ENCODE results near the gene RPL13. TPM values are rescaled to one million over a fixed set of nuclear protein-coding genes. Genes with fewer than 3 reads are reported as not detected.
"Not testable (repeated sequence)": the region's sequence is repeated elsewhere in the genome, so short reads cannot be mapped to it uniquely, and the experiment has no call there.

Gene RPL13
- total RNA-seq, 2 experiments from 2014 or later = 2,153 to 2,209 TPM

- H3K36me3 Mint-ChIP-seq; DNase-seq; H3K9me3 Mint-ChIP-seq (ENCODE audit: low read depth); ATAC-seq; H3K4me1 Mint-ChIP-seq; H3K4me3 Mint-ChIP-seq; CTCF ChIA-PET; H3K27ac Mint-ChIP-seq: not testable (repeated sequence)
- peaks cover 19% of the 10 kb centered on the region for H3K27me3 Mint-ChIP-seq
These were observed 10.6 kb downstream of the RPL13 start for GRCh38 chr16:89570983-89571598.

GRCh38 chr16:89571636-89572035, 11.2 kb downstream of the RPL13 start:
- Mint-ChIP-seq H3K4me3 (no peak overlapping the region), H3K36me3 (no peaks in the 10 kb centered on the region), H3K27ac (no peak overlapping the region), H3K27me3 (peaks cover 19% of the 10 kb centered on the region), H3K9me3 (ENCODE audit: low read depth) (no peaks in the 10 kb centered on the region), H3K4me1 (no peaks in the 10 kb centered on the region)
- ATAC-seq = no peak
- no peak for DNase-seq
- CTCF ChIA-PET = no interaction called here

DNA sequence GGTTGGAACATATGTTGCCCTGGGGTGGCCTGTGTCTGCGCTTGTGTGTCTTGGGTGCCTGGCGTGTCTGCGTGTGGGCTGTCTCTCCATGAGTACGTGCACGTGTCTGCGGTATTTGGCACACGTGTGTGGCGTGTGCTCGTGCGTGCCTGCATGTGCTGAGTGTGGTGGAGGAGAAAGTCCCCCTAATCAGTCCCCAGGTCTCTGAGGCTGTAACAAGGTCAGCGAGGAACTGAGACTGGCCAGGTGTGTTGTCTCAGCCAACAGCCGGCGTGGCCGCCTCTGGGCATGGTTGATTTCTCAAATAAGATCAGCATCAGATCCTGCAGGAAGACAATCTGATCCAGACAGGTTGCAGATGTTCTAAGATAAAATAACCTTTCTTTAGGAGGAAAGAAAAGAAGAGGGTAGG, 11.6 kb downstream of the RPL13 start:
- CTCF ChIA-PET = no interaction called here
- H3K27ac Mint-ChIP-seq = no peak overlapping the region
- no peak for ATAC-seq

DNA sequence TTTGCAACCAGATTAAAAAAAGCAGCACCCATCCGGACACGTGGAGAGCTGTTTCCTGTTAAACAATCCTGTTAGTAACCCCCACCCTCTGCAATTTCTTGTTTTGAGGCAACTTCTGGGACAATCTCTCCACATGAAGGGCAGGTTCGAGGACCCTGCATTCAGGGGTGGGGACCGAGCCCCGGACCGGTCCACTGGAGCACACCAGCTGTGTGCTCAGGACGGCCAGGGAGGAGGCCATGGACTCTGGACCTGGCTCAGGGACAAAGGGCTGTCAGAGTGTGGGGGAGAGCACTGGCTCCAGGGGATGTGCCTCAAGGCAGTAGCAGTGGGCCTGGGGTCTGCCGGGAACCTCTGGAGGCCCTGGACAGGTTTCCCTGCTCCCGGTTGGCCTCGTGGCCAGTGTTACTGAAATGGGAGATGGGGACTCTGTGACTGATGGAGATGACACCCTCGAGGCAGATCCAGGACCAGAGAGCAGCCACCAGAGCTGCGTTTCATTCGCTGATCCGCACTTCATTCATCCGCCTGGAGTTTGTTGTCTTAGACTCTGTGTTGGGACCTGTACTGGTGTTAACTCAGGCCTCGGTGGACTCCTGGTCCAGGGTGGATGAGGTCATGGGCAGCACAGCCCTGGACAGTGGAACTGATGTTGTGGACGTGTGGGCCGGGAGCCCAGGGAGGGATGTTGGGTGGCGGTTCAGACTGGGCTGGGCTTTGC, 12.2 kb downstream of the RPL13 start:
- Mint-ChIP-seq H3K27ac (no peak overlapping the region), H3K27me3 (peaks cover 27% of the 10 kb centered on the region), H3K36me3 (no peaks in the 10 kb centered on the region), H3K4me1 (no peaks in the 10 kb centered on the region), H3K4me3 (no peak overlapping the region), H3K9me3 (ENCODE audit: low read depth) (no peaks in the 10 kb centered on the region)
- CTCF ChIA-PET = no interaction called here
- DNase-seq (no peak), ATAC-seq (no peak)

More for the DNA sequence above, 11.6 kb downstream of the RPL13 start:
- H3K4me1 Mint-ChIP-seq = no peaks in the 10 kb centered on the region
- DNase-seq = no peak
- H3K27me3 Mint-ChIP-seq = peaks cover 21% of the 10 kb centered on the region
- H3K4me3 Mint-ChIP-seq = no peak overlapping the region
- H3K9me3 Mint-ChIP-seq (ENCODE audit: low read depth) = no peaks in the 10 kb centered on the region
- no peaks in the 10 kb centered on the region for H3K36me3 Mint-ChIP-seq

GRCh38 chr16:89573826-89574680, 13.6 kb downstream of the RPL13 start:
- no peak for ATAC-seq
- H3K4me3 Mint-ChIP-seq = no peak overlapping the region

GRCh38 chr16:89574681-89575246, 14.3 kb downstream of the RPL13 start:
- H3K27ac Mint-ChIP-seq = no peak overlapping the region
- H3K4me3 Mint-ChIP-seq = no peak overlapping the region
- ATAC-seq = peak; percentile 79

More at GRCh38 chr16:89573826-89574680, 13.6 kb downstream of the RPL13 start:
- H3K27ac Mint-ChIP-seq = no peak overlapping the region
- DNase-seq = no peak
- H3K27me3 Mint-ChIP-seq = peaks cover 31% of the 10 kb centered on the region
- CTCF ChIA-PET = no interaction called here
- H3K36me3 Mint-ChIP-seq = no peaks in the 10 kb centered on the region
- no peaks in the 10 kb centered on the region for H3K4me1 Mint-ChIP-seq
- H3K9me3 Mint-ChIP-seq (ENCODE audit: low read depth) = no peaks in the 10 kb centered on the region

GRCh38 chr16:89575247-89576152, 15.0 kb downstream of the RPL13 start, which contains the start of gene CPNE7:
TSS of gene CPNE7 (plus strand) at chr16:89575758. CDS start at chr16:89575898, 140 bp downstream.
- DNase-seq = no peak
- H3K4me1 Mint-ChIP-seq = no peaks in the 10 kb centered on the region
- H3K9me3 Mint-ChIP-seq (ENCODE audit: low read depth) = no peaks in the 10 kb centered on the region
- no peaks in the 10 kb centered on the region for H3K36me3 Mint-ChIP-seq
- no peak within 1 kb of the TSS for H3K27ac Mint-ChIP-seq
- peaks cover 31% of the 10 kb centered on the region for H3K27me3 Mint-ChIP-seq
- CTCF ChIA-PET = interaction anchor here (0.6 kb wide), 1 partner anchor 17 kb away, joined by 3 read pairs; no protein-coding TSS in a partner anchor
- no peak within 1 kb of the TSS for H3K4me3 Mint-ChIP-seq
- ATAC-seq = no peak

More at GRCh38 chr16:89574681-89575246, 14.3 kb downstream of the RPL13 start:
- CTCF ChIA-PET = no interaction called here
- no peaks in the 10 kb centered on the region for H3K4me1 Mint-ChIP-seq
- H3K9me3 Mint-ChIP-seq (ENCODE audit: low read depth) = no peaks in the 10 kb centered on the region
- peaks cover 31% of the 10 kb centered on the region for H3K27me3 Mint-ChIP-seq
- peak; percentile 70 for DNase-seq
- no peaks in the 10 kb centered on the region for H3K36me3 Mint-ChIP-seq

- DNase-seq (no peak), ATAC-seq (no peak)
- no peak overlapping the region for H3K27ac Mint-ChIP-seq
- H3K4me1 Mint-ChIP-seq = no peaks in the 10 kb centered on the region
- CTCF ChIA-PET = no interaction called here
- H3K4me3 Mint-ChIP-seq = no peak overlapping the region
- peaks cover 31% of the 10 kb centered on the region for H3K27me3 Mint-ChIP-seq
- H3K36me3 Mint-ChIP-seq = no peaks in the 10 kb centered on the region
- no peaks in the 10 kb centered on the region for H3K9me3 Mint-ChIP-seq (ENCODE audit: low read depth)
These were observed 15.9 kb downstream of the RPL13 start for GRCh38 chr16:89576153-89577054.

GRCh38 chr16:89577055-89577759, 16.7 kb downstream of the RPL13 start:
- H3K9me3 Mint-ChIP-seq (ENCODE audit: low read depth) = no peaks in the 10 kb centered on the region
- H3K4me1 Mint-ChIP-seq = no peaks in the 10 kb centered on the region
- H3K27ac Mint-ChIP-seq = no peak overlapping the region
- H3K36me3 Mint-ChIP-seq = no peaks in the 10 kb centered on the region
- ATAC-seq (no peak), DNase-seq (no peak)
- CTCF ChIA-PET = no interaction called here
- no peak overlapping the region for H3K4me3 Mint-ChIP-seq
- H3K27me3 Mint-ChIP-seq = peaks cover 28% of the 10 kb centered on the region

- peaks cover 12% of the 10 kb centered on the region for H3K27me3 Mint-ChIP-seq
- H3K36me3 Mint-ChIP-seq = no peaks in the 10 kb centered on the region
- H3K4me1 Mint-ChIP-seq = no peaks in the 10 kb centered on the region
- no peak for DNase-seq
- no peak overlapping the region for H3K4me3 Mint-ChIP-seq
- H3K9me3 Mint-ChIP-seq (ENCODE audit: low read depth) = no peaks in the 10 kb centered on the region
- no peak for ATAC-seq
- CTCF ChIA-PET = no interaction called here
- H3K27ac Mint-ChIP-seq = no peak overlapping the region
These were observed 18.9 kb downstream of the RPL13 start for GRCh38 chr16:89579351-89579750.

- H3K4me1 Mint-ChIP-seq = no peaks in the 10 kb centered on the region
- H3K4me3 Mint-ChIP-seq = no peak overlapping the region
- DNase-seq = no peak
- CTCF ChIA-PET = no interaction called here
- H3K36me3 Mint-ChIP-seq = no peaks in the 10 kb centered on the region
- no peak overlapping the region for H3K27ac Mint-ChIP-seq
- no peaks in the 10 kb centered on the region for H3K9me3 Mint-ChIP-seq (ENCODE audit: low read depth)
- H3K27me3 Mint-ChIP-seq = peaks cover 12% of the 10 kb centered on the region
- no peak for ATAC-seq
These were observed 20.7 kb downstream of the RPL13 start for GRCh38 chr16:89581045-89581695.
